A549 (cell line): ENCODE measurements around the gene WASF2.

Experiments
- BHLHE40 ChIP-seq: IDR thresholded peaks from 2 replicates; pipeline ENCODE4 v1.6.1; 2012; ENCODE audit warnings: low read depth, low read length, inconsistent platforms
- EP300 ChIP-seq, 2 experiments: fragments of >200 bp; sonication (Bioruptor Twin); formaldehyde crosslinking; IDR thresholded peaks; 2 replicates in 1 of 2; 3 replicates in 1 of 2; pipeline ENCODE4 v1.6.1; 2016 to 2017
- TF ChIP-seq, protein P1 (sequence below): fragments of >200 bp; sonication (Bioruptor Twin); formaldehyde crosslinking; IDR thresholded peaks from 3 replicates; pipeline ENCODE4 v1.5.1; 2016
- TF ChIP-seq, protein P2 (sequence below): fragments of 150-350 bp; IDR thresholded peaks from 2 replicates; pipeline ENCODE4 v1.6.1; 2014; ENCODE audit warnings: low read depth, mild to moderate bottlenecking, low read length
- TF ChIP-seq, protein P3 (sequence below): fragments of 200-600 bp; sonication (generic); IDR thresholded peaks from 2 replicates; pipeline ENCODE4 v1.6.1; 2016; ENCODE audit warnings: antibody characterized with exemption, mild to moderate bottlenecking, moderate library complexity

DNA sequence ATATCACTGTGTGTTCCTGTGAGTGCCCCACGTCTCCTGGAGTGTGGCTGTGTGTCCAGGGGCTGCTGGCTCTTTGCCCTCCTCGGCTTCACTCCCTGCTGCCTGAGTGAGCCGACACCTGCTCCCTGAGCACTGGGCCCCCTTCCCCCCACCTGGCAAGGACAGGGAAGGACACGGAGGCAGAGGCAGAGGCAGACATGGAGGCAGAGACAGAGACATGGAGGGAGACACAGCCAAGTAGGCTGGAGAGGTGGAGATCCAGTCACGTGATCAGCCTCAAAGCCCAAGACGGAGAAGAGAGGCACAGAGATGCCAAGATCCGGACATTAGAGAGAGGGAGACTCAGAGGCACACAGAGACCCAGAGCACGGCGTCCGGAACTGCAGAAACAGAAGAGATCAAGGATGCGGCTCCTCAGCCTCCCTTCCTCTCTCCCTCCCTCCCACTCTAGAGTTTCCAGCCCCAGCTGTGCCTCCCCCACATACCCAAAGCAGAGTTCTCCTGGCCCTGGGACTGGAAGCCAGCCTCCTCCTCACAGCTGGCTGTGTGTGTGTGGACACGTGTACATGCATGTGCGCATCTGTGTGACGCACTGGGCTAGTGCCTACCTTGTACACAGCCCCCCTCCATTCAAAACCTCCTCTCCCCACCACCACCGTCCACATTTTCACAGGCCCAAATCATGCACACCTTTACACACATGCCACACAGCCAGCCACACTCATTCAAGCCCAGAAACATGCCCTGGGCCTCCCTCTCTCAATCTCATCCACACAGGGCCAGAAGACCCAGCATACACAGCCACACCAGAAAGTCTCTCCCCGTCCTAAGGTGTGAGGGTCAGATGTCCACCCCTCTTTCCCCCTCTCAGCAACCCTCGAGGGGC is 39.1 kb upstream of the WASF2 start:
- TF ChIP-seq, protein P1, sequence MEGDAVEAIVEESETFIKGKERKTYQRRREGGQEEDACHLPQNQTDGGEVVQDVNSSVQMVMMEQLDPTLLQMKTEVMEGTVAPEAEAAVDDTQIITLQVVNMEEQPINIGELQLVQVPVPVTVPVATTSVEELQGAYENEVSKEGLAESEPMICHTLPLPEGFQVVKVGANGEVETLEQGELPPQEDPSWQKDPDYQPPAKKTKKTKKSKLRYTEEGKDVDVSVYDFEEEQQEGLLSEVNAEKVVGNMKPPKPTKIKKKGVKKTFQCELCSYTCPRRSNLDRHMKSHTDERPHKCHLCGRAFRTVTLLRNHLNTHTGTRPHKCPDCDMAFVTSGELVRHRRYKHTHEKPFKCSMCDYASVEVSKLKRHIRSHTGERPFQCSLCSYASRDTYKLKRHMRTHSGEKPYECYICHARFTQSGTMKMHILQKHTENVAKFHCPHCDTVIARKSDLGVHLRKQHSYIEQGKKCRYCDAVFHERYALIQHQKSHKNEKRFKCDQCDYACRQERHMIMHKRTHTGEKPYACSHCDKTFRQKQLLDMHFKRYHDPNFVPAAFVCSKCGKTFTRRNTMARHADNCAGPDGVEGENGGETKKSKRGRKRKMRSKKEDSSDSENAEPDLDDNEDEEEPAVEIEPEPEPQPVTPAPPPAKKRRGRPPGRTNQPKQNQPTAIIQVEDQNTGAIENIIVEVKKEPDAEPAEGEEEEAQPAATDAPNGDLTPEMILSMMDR: no peak
- TF ChIP-seq EP300 (IDR thresholded peaks at IDR 0.05): no peak
- TF ChIP-seq, protein P2, sequence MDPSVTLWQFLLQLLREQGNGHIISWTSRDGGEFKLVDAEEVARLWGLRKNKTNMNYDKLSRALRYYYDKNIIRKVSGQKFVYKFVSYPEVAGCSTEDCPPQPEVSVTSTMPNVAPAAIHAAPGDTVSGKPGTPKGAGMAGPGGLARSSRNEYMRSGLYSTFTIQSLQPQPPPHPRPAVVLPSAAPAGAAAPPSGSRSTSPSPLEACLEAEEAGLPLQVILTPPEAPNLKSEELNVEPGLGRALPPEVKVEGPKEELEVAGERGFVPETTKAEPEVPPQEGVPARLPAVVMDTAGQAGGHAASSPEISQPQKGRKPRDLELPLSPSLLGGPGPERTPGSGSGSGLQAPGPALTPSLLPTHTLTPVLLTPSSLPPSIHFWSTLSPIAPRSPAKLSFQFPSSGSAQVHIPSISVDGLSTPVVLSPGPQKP: no peak
- TF ChIP-seq, protein P3, sequence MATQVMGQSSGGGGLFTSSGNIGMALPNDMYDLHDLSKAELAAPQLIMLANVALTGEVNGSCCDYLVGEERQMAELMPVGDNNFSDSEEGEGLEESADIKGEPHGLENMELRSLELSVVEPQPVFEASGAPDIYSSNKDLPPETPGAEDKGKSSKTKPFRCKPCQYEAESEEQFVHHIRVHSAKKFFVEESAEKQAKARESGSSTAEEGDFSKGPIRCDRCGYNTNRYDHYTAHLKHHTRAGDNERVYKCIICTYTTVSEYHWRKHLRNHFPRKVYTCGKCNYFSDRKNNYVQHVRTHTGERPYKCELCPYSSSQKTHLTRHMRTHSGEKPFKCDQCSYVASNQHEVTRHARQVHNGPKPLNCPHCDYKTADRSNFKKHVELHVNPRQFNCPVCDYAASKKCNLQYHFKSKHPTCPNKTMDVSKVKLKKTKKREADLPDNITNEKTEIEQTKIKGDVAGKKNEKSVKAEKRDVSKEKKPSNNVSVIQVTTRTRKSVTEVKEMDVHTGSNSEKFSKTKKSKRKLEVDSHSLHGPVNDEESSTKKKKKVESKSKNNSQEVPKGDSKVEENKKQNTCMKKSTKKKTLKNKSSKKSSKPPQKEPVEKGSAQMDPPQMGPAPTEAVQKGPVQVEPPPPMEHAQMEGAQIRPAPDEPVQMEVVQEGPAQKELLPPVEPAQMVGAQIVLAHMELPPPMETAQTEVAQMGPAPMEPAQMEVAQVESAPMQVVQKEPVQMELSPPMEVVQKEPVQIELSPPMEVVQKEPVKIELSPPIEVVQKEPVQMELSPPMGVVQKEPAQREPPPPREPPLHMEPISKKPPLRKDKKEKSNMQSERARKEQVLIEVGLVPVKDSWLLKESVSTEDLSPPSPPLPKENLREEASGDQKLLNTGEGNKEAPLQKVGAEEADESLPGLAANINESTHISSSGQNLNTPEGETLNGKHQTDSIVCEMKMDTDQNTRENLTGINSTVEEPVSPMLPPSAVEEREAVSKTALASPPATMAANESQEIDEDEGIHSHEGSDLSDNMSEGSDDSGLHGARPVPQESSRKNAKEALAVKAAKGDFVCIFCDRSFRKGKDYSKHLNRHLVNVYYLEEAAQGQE: no peak
- no peak for TF ChIP-seq BHLHE40
